Measurements from ENCODE around the gene TMEM273.

DNA sequence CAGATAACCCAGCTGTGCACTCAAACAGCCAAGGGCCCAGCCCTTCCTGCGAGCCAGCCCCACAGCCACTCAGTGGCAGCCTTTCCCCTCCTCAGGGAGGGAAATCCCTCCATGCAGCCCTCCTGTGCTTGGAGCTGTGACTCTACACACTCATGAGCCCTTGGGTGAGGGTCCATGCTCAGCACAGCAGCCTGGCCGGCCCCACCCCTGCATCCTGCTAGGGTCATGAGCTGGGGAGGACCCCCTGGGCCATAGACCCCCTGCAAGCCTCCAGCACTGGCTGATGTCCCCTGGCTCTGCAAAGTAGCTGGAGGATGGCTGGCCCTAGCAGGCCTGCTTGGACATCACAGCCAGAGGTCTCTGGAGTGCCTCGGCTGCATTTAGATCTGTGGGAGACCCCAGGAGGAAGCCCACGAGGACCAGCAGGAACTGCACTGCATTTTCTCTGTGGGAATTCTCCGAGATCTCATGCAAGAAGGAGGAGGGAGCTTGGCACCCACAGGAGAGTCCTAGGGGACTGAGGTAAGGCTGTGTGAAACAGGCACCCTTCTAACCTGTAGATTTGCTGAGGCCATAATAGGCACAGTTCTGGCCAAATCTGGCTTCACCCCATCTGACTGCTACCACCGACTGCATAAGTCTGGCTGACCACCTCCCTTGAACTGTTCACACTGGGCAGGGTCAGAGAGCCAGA lies 17.4 kb downstream of the TMEM273 start:
- TF ChIP-seq GATA2 (IDR thresholded peaks at IDR 0.05; ENCODE audit: low read depth, low read length): no peak
- no peak for TF ChIP-seq GATA3 (IDR thresholded peaks at IDR 0.05; ENCODE audit: low read depth, low read length)

Measured in SH-SY5Y (cell line).